GM12872 (cell line): Measurements from ENCODE around the gene CDH9.

Experiments used
- CTCF ChIP-seq: IDR thresholded peaks from 3 replicates; pipeline ENCODE4 v1.5.1; 2011; ENCODE audit warnings: low read depth, mild to moderate bottlenecking, low read length, moderate library complexity; ENCODE audit not compliant: insufficient read depth

CDH9 gene

GRCh38 chr5:26948921-26949320, 89.5 kb downstream of the CDH9 start:
- no peak for TF ChIP-seq CTCF

- TF ChIP-seq CTCF: no peak
These were observed 92.5 kb downstream of the CDH9 start for GRCh38 chr5:26945901-26946300.

- TF ChIP-seq CTCF: no peak
These were observed 95.9 kb downstream of the CDH9 start for GRCh38 chr5:26942481-26942880.

- TF ChIP-seq CTCF: no peak
These were observed 97.4 kb downstream of the CDH9 start for GRCh38 chr5:26940994-26941393.

GRCh38 chr5:26932238-26932637, 106.1 kb downstream of the CDH9 start:
- TF ChIP-seq CTCF: no peak

GRCh38 chr5:26921439-26921838, 116.9 kb downstream of the CDH9 start:
- TF ChIP-seq CTCF: no peak

GRCh38 chr5:26903469-26903868, 134.9 kb downstream of the CDH9 start:
- no peak for TF ChIP-seq CTCF

GRCh38 chr5:26894719-26895263, 143.6 kb downstream of the CDH9 start:
- no peak for TF ChIP-seq CTCF
